ENCODE measurements around the gene KDM6A.
A peak's percentile ranks its signal among the peaks of the same experiment; 100 is the strongest.
"Not testable (repeated sequence)": the region's sequence is repeated elsewhere in the genome, so short reads cannot be mapped to it uniquely, and the experiment has no call there.

KDM6A gene

GRCh38 chrX:45011597-45011996, 138.6 kb downstream of the KDM6A start:
- DNase-seq = no peak

GRCh38 chrX:45017946-45018345, 145.0 kb downstream of the KDM6A start:
- no peak for DNase-seq

- DNase-seq = no peak
Measured at GRCh38 chrX:45022150-45022549, 149.2 kb downstream of the KDM6A start.

GRCh38 chrX:45024501-45024900, 151.5 kb downstream of the KDM6A start:
- DNase-seq = no peak

GRCh38 chrX:45026036-45026435, 153.0 kb downstream of the KDM6A start:
- DNase-seq = no peak

GRCh38 chrX:45031830-45032378, 158.9 kb downstream of the KDM6A start:
- DNase-seq = no peak

- no peak for DNase-seq
Measured at GRCh38 chrX:45035071-45035470, 162.1 kb downstream of the KDM6A start.

GRCh38 chrX:45036161-45036560, 163.2 kb downstream of the KDM6A start:
- no peak for DNase-seq

GRCh38 chrX:45040137-45040536, 167.1 kb downstream of the KDM6A start:
- DNase-seq = not testable (repeated sequence)

- DNase-seq = no peak
Measured at GRCh38 chrX:45046417-45046816, 173.4 kb downstream of the KDM6A start.

- DNase-seq = no peak
Measured at GRCh38 chrX:45050558-45050957, 177.6 kb downstream of the KDM6A start.

GRCh38 chrX:45056428-45057145, 183.6 kb downstream of the KDM6A start:
- DNase-seq = no peak

- DNase-seq = not testable (repeated sequence)
Measured at GRCh38 chrX:45059906-45060305, 186.9 kb downstream of the KDM6A start.

GRCh38 chrX:45063319-45064095, 190.5 kb downstream of the KDM6A start:
- DNase-seq = no peak

GRCh38 chrX:45068569-45068968, 195.6 kb downstream of the KDM6A start:
- peak; percentile 51 for DNase-seq

GRCh38 chrX:45070116-45071007, 197.4 kb downstream of the KDM6A start:
- peak; percentile 54 for DNase-seq

- not testable (repeated sequence) for DNase-seq
Measured at GRCh38 chrX:45073011-45073410, 200.0 kb downstream of the KDM6A start.

GRCh38 chrX:45077748-45078424, 204.9 kb downstream of the KDM6A start:
- no peak for DNase-seq

- peak; percentile 18 for DNase-seq
Measured at GRCh38 chrX:45083314-45083713, 210.3 kb downstream of the KDM6A start.

GRCh38 chrX:45110494-45110893, 237.5 kb downstream of the KDM6A start:
- no peak for DNase-seq

- no peak for DNase-seq
Measured at GRCh38 chrX:45126158-45126557, 253.2 kb downstream of the KDM6A start.

- no peak for DNase-seq
Measured at GRCh38 chrX:45128896-45129454, 256.0 kb downstream of the KDM6A start.
